Neural progenitor cell (in vitro differentiated cells): ENCODE results near the gene RABIF. TPM values are rescaled to one million over a fixed set of nuclear protein-coding genes. Genes with fewer than 3 reads are reported as not detected.
"Not testable (repeated sequence)": the region's sequence is repeated elsewhere in the genome, so short reads cannot be mapped to it uniquely, and the experiment has no call there.

Source experiments
- DNase-seq: peaks from one replicate; pipeline ENCODE4 v3.0.0-alpha.2; 2016; ENCODE audit warnings: low spot score
- H2AFZ ChIP-seq: fragments of 200-600 bp; sonication (generic); replicated peaks from 2 replicates; pipeline ENCODE4 v1.6.1; 2016; ENCODE audit warnings: antibody characterized with exemption
- H3F3A ChIP-seq: fragments of 200-600 bp; sonication (generic); 2 replicates; pipeline ENCODE4 v1.6.1; 2016; ENCODE audit warnings: antibody characterized with exemption, low read depth
- H3K27ac ChIP-seq: fragments of 200-600 bp; sonication (generic); 2 replicates; pipeline ENCODE4 v1.5.1; 2016; ENCODE audit warnings: mild to moderate bottlenecking
- H3K27me3 ChIP-seq: fragments of 200-600 bp; sonication (generic); 2 replicates; pipeline ENCODE4 v1.6.1; 2016; ENCODE audit warnings: mild to moderate bottlenecking, moderate library complexity
- H3K36me3 ChIP-seq: fragments of 200-600 bp; sonication (generic); 2 replicates; pipeline ENCODE4 v1.5.1; 2016
- H3K4me1 ChIP-seq: fragments of 200-600 bp; sonication (generic); 2 replicates; pipeline ENCODE4 v1.6.1; 2016; ENCODE audit warnings: mixed run types
- H3K4me2 ChIP-seq: fragments of 200-600 bp; sonication (generic); 2 replicates; pipeline ENCODE4 v1.6.1; 2016
- H3K4me3 ChIP-seq: fragments of 200-600 bp; sonication (generic); 2 replicates; pipeline ENCODE4 v1.5.1; 2016
- H3K79me2 ChIP-seq: fragments of 200-600 bp; sonication (generic); 2 replicates; pipeline ENCODE4 v1.6.1; 2016; ENCODE audit warnings: low read depth
- H3K9ac ChIP-seq: fragments of 200-600 bp; sonication (generic); 2 replicates; pipeline ENCODE4 v1.6.1; 2016
- H3K9me3 ChIP-seq: fragments of 200-600 bp; sonication (generic); 2 replicates; pipeline ENCODE4 v1.5.1; 2016; ENCODE audit warnings: low read depth
- H4K20me1 ChIP-seq: fragments of 200-600 bp; sonication (generic); 2 replicates; pipeline ENCODE4 v1.6.1; 2016; ENCODE audit warnings: low read depth
- H3K27ac Mint-ChIP-seq: 3 replicates; pipeline ENCODE4 v1.8.0; 2021; ENCODE audit warnings: mixed read lengths
- H3K27me3 Mint-ChIP-seq: 2 replicates; pipeline ENCODE4 v1.8.0; 2022; ENCODE audit warnings: low read depth, mild to moderate bottlenecking, inconsistent platforms, moderate library complexity, mixed read lengths; ENCODE audit not compliant: insufficient read depth
- H3K36me3 Mint-ChIP-seq: 3 replicates; pipeline ENCODE4 v1.8.0; 2021; ENCODE audit warnings: mixed read lengths
- H3K4me1 Mint-ChIP-seq: 3 replicates; pipeline ENCODE4 v1.8.0; 2021; ENCODE audit warnings: mixed read lengths
- H3K4me3 Mint-ChIP-seq: 3 replicates; pipeline ENCODE4 v1.8.0; 2021; ENCODE audit warnings: mild to moderate bottlenecking, moderate library complexity, mixed read lengths
- H3K9me3 Mint-ChIP-seq: 3 replicates; pipeline ENCODE4 v1.8.0; 2020; ENCODE audit warnings: mixed read lengths
- EZH2 ChIP-seq: fragments of 200-600 bp; sonication (generic); IDR thresholded peaks from 2 replicates; pipeline ENCODE4 v1.6.1; 2017; ENCODE audit warnings: antibody characterized with exemption, mild to moderate bottlenecking, moderate library complexity
- EZH2phosphoT487 ChIP-seq: fragments of 200-600 bp; sonication (generic); IDR thresholded peaks from 2 replicates; pipeline ENCODE4 v1.6.1; 2017; ENCODE audit warnings: antibody characterized with exemption
- total RNA-seq: library from RNA; depleted of rRNA; stranded (reverse); fragments of >200 nt; gene quantifications from 2 replicates; pipeline ENCODE4 v1.2.3, GENCODE V29; 2015; ENCODE audit warnings: low replicate concordance
- TF ChIP-seq, protein P1 (sequence below): fragments of 200-600 bp; sonication (generic); IDR thresholded peaks from 2 replicates; pipeline ENCODE4 v1.5.1; 2017; ENCODE audit warnings: antibody characterized with exemption, mild to moderate bottlenecking

RABIF gene
- 3.8 and 5.8 TPM in 2 replicates for total RNA-seq

DNA sequence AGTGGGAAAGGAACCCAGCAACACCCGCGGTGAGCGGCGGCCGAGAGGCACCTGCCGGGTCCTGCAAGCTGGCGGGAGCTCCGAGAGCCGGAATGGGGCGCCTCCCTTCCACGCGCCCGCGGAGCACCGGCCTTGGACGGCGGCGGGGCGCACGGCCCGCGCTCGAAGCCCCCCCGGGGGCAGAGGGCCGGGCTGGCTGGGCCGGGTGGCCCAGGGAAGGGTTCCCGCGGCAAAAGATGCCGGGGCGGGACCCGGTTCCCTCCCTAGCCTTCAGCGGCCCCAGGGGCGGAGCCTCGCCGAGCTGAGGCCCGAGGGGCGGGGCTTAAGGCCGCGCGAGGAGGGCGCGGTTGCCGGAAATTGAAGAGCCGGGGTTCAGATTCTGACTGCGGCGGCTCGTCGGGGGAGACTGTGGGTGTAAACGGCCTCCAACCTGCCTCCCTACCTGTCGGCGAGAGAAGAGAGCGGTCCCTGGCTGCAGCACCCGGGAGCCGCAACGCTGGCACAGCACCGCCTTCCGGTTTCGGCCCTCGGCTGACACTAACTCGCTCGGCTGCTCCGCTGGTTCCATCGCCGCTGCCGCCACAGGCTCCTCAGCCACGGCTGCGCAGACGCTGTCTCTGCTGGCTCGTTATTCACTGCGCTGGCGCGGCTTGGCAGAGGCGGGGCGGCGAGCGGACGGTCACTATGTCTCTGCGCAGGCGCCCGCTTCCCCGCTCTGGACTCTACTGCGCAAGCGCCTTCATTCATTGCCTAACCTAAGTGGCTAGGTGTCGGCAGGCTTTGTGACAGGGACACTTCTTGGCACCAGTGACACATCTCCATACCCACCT is at the start of gene RABIF:
Gene RABIF, minus strand, starts transcription at position 619 of the 830 bp plus-strand sequence. Its CDS starts 51 bp downstream, at position 568.
- peaks cover 32% of the 10 kb centered on the region for H3K79me2 ChIP-seq
- peaks cover 3% of the 10 kb centered on the region for H3K27me3 Mint-ChIP-seq
- H3F3A ChIP-seq: peaks cover 31% of the 10 kb centered on the region
- no peaks in the 10 kb centered on the region for H3K9me3 ChIP-seq
- peak within 1 kb of the TSS; percentile 98 for H3K27ac Mint-ChIP-seq
- peaks cover 4% of the 10 kb centered on the region for H4K20me1 ChIP-seq
- H2AFZ ChIP-seq: peak within 1 kb of the TSS; percentile 94
- peak within 1 kb of the TSS; percentile 50 for H3K9ac ChIP-seq
- H3K4me3 Mint-ChIP-seq: peak within 1 kb of the TSS; percentile 99
- peaks cover 13% of the 10 kb centered on the region for H3K4me1 ChIP-seq
- peak within 1 kb of the TSS; percentile 67 for H3K4me3 ChIP-seq
- TF ChIP-seq, protein P1, sequence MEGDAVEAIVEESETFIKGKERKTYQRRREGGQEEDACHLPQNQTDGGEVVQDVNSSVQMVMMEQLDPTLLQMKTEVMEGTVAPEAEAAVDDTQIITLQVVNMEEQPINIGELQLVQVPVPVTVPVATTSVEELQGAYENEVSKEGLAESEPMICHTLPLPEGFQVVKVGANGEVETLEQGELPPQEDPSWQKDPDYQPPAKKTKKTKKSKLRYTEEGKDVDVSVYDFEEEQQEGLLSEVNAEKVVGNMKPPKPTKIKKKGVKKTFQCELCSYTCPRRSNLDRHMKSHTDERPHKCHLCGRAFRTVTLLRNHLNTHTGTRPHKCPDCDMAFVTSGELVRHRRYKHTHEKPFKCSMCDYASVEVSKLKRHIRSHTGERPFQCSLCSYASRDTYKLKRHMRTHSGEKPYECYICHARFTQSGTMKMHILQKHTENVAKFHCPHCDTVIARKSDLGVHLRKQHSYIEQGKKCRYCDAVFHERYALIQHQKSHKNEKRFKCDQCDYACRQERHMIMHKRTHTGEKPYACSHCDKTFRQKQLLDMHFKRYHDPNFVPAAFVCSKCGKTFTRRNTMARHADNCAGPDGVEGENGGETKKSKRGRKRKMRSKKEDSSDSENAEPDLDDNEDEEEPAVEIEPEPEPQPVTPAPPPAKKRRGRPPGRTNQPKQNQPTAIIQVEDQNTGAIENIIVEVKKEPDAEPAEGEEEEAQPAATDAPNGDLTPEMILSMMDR: peak; percentile 21
- TF ChIP-seq EZH2phosphoT487 (no peak), EZH2 (peak; percentile 47)
- no peaks in the 10 kb centered on the region for H3K36me3 Mint-ChIP-seq
- peak within 1 kb of the TSS; percentile 75 for H3K27ac ChIP-seq
- H3K27me3 ChIP-seq: no peaks in the 10 kb centered on the region
- no peaks in the 10 kb centered on the region for H3K36me3 ChIP-seq
- H3K4me2 ChIP-seq: peak within 1 kb of the TSS; percentile 88
- H3K4me1 Mint-ChIP-seq: peaks cover 18% of the 10 kb centered on the region
- no peaks in the 10 kb centered on the region for H3K9me3 Mint-ChIP-seq
- DNase-seq: peak; percentile 99

DNA sequence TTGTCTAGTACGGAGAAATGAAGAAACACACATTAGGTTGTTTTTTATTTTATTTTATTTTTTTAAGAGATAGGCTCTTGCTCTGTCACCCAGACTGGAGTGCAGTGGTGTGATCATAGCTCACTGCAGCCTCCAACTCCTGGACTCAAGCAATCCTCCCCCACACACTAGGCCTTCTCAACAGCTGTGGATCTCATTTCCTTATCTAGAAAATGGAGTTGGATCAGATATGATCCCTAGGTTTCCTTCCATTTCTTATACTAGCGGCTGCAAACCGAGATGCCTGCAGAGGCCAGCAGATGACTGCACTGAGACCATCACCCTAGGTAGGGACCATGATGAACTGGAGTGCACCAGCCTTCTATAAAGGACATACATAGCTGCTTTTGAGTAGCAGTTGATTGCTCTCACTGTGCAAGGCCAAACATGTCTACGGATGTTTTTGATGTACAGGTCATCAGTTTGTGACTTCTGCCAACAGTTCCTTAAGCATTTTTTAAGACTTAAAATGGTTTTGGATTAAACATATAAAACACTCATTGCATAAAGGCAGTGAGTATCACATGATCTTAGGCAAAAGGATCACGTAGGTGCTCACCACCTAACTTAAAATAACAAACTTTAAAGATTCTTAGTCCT is 49.5 kb upstream of the RABIF start:
- no peak overlapping the region for H3K27ac ChIP-seq
- no peak overlapping the region for H3K9ac ChIP-seq
- peaks cover 2% of the 10 kb centered on the region for H3K27me3 Mint-ChIP-seq
- no peak overlapping the region for H3K4me3 ChIP-seq
- TF ChIP-seq, protein P1: no peak
- TF ChIP-seq EZH2 (no peak), EZH2phosphoT487 (no peak)
- H3K9me3 ChIP-seq: no peaks in the 10 kb centered on the region
- no peak overlapping the region for H3K4me3 Mint-ChIP-seq
- no peaks in the 10 kb centered on the region for H3F3A ChIP-seq
- H2AFZ ChIP-seq: no peak overlapping the region
- no peaks in the 10 kb centered on the region for H3K9me3 Mint-ChIP-seq
- no peaks in the 10 kb centered on the region for H3K4me1 Mint-ChIP-seq
- DNase-seq: no peak
- H4K20me1 ChIP-seq: no peaks in the 10 kb centered on the region
- no peak overlapping the region for H3K4me2 ChIP-seq
- H3K27ac Mint-ChIP-seq: no peak overlapping the region
- H3K27me3 ChIP-seq: no peaks in the 10 kb centered on the region
- peaks cover 12% of the 10 kb centered on the region for H3K36me3 Mint-ChIP-seq
- no peaks in the 10 kb centered on the region for H3K79me2 ChIP-seq
- no peaks in the 10 kb centered on the region for H3K4me1 ChIP-seq
- H3K36me3 ChIP-seq: no peaks in the 10 kb centered on the region

DNA sequence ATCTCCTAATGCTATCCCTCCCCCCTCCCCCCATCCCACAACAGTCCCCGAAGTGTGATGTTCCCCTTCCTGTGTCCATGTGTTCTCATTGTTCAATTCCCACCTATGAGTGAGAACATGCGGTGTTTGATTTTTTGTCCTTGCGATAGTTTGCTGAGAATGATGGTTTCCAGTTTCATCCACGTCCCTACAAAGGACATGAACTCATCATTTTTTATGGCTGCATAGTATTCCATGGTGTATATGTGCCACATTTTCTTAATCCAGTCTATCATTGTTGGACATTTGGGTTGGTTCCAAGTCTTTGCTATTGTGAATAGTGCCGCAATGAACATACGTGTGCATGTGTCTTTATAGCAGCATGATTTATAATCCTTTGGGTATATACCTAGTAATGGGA is 47.5 kb upstream of the RABIF start:
- not testable (repeated sequence) for H3K27me3 ChIP-seq, H3K9me3 ChIP-seq, H3K4me1 ChIP-seq, H3K4me1 Mint-ChIP-seq, H3K4me2 ChIP-seq, H3K27ac ChIP-seq, H3K36me3 ChIP-seq, H3K4me3 Mint-ChIP-seq, DNase-seq, H3K9ac ChIP-seq, H3K27ac Mint-ChIP-seq, H3F3A ChIP-seq, H3K9me3 Mint-ChIP-seq, H3K27me3 Mint-ChIP-seq, H2AFZ ChIP-seq, H3K4me3 ChIP-seq, H3K79me2 ChIP-seq, H3K36me3 Mint-ChIP-seq, H4K20me1 ChIP-seq

DNA sequence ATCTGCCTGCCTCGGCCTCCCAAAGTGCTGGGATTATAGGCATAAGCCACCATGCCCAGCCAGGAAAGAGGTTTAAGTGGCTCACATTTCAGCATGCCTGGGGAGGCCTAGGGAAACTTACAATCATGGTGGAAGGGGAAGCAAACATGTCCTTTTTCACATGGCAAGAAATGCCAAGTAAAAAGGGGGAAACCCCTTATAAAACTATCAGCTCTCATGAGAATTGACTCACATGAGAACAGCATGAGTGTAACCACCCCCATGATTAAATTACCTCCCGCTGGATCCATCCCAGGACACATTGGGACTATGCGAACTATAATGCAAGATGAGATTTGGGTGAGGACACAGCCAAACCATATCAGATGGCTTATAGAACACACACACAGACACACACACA is 46.9 kb upstream of the RABIF start:
- H3F3A ChIP-seq: no peaks in the 10 kb centered on the region
- H3K79me2 ChIP-seq: no peaks in the 10 kb centered on the region
- H3K9ac ChIP-seq: no peak overlapping the region
- H3K27ac ChIP-seq: no peak overlapping the region
- H2AFZ ChIP-seq: no peak overlapping the region
- H3K9me3 ChIP-seq: no peaks in the 10 kb centered on the region
- H3K4me2 ChIP-seq: no peak overlapping the region
- TF ChIP-seq EZH2 (no peak), EZH2phosphoT487 (no peak)
- TF ChIP-seq, protein P1: no peak
- no peak overlapping the region for H3K4me3 Mint-ChIP-seq
- no peak overlapping the region for H3K4me3 ChIP-seq
- H4K20me1 ChIP-seq: no peaks in the 10 kb centered on the region
- H3K4me1 Mint-ChIP-seq: no peaks in the 10 kb centered on the region
- no peaks in the 10 kb centered on the region for H3K36me3 ChIP-seq
- H3K36me3 Mint-ChIP-seq: no peaks in the 10 kb centered on the region
- peaks cover 7% of the 10 kb centered on the region for H3K9me3 Mint-ChIP-seq
- no peak for DNase-seq
- H3K27me3 Mint-ChIP-seq: peaks cover 2% of the 10 kb centered on the region
- H3K4me1 ChIP-seq: no peaks in the 10 kb centered on the region
- no peaks in the 10 kb centered on the region for H3K27me3 ChIP-seq
- no peak overlapping the region for H3K27ac Mint-ChIP-seq
